MM.1S (cell line): ENCODE measurements around the gene FLAD1.

Experiments used
- DNase-seq: peaks from one replicate; pipeline ENCODE4 v3.0.0-alpha.2; 2015
- H2AFZ ChIP-seq: fragments of 300-600 bp; sonication (generic); 2 replicates; pipeline ENCODE4 v1.6.0; 2016; ENCODE audit warnings: antibody characterized with exemption, low read length
- H3F3A ChIP-seq: fragments of 300-600 bp; sonication (generic); 2 replicates; pipeline ENCODE4 v1.6.1; 2016; ENCODE audit warnings: mild to moderate bottlenecking, antibody characterized with exemption, low read length, moderate library complexity, mixed read lengths; ENCODE audit not compliant: insufficient read depth
- H3K27ac ChIP-seq: fragments of 300-600 bp; sonication (generic); 2 replicates; pipeline ENCODE4 v1.5.1; 2016; ENCODE audit warnings: mild to moderate bottlenecking, low read length
- H3K27me3 ChIP-seq: fragments of 300-600 bp; sonication (generic); replicated peaks from 2 replicates; pipeline ENCODE4 v1.6.0; 2016; ENCODE audit warnings: low read length; ENCODE audit not compliant: insufficient read depth
- H3K36me3 ChIP-seq: fragments of 300-600 bp; sonication (generic); replicated peaks from 2 replicates; pipeline ENCODE4 v1.6.1; 2016; ENCODE audit warnings: mild to moderate bottlenecking, low read length, mixed read lengths; ENCODE audit not compliant: insufficient read depth
- H3K4me1 ChIP-seq: fragments of 300-600 bp; sonication (generic); 2 replicates; pipeline ENCODE4 v1.6.1; 2016; ENCODE audit warnings: low read length, mixed read lengths
- H3K4me2 ChIP-seq: fragments of 300-600 bp; sonication (generic); 2 replicates; pipeline ENCODE4 v1.6.0; 2016; ENCODE audit warnings: low read depth, low read length
- H3K4me3 ChIP-seq: fragments of 300-600 bp; sonication (generic); 2 replicates; pipeline ENCODE4 v1.5.1; 2016; ENCODE audit warnings: low read length, mixed read lengths
- H3K79me2 ChIP-seq: fragments of 300-600 bp; sonication (generic); 2 replicates; pipeline ENCODE4 v1.6.1; 2016; ENCODE audit warnings: mixed run types, low read length, mixed read lengths
- H3K9ac ChIP-seq: fragments of 300-600 bp; sonication (generic); 2 replicates; pipeline ENCODE4 v1.6.1; 2016; ENCODE audit warnings: low read length, mixed read lengths
- H3K9me2 ChIP-seq: fragments of 300-600 bp; sonication (generic); replicated peaks from 2 replicates; pipeline ENCODE4 v1.6.1; 2016; ENCODE audit warnings: mild to moderate bottlenecking, low read length, mixed read lengths; ENCODE audit not compliant: insufficient read depth
- H3K9me3 ChIP-seq: fragments of 300-600 bp; sonication (generic); replicated peaks from 2 replicates; pipeline ENCODE4 v1.6.1; 2016; ENCODE audit warnings: mild to moderate bottlenecking, low read length, mixed read lengths; ENCODE audit not compliant: insufficient read depth
- H4K20me1 ChIP-seq: fragments of 300-600 bp; sonication (generic); 2 replicates; pipeline ENCODE4 v1.6.1; 2016; ENCODE audit warnings: mild to moderate bottlenecking, low read length, moderate library complexity, mixed read lengths; ENCODE audit not compliant: insufficient read depth
- CTCF ChIP-seq: fragments of 300-600 bp; sonication (generic); IDR thresholded peaks from 2 replicates; pipeline ENCODE4 v1.5.1; 2016; ENCODE audit warnings: antibody characterized with exemption, low read length, mixed read lengths
- EZH2 ChIP-seq: fragments of 300-600 bp; sonication (generic); optimal IDR thresholded peaks from 2 replicates; pipeline ENCODE3; 2017; ENCODE audit warnings: low read depth, mild to moderate bottlenecking, antibody characterized with exemption, low read length, mixed read lengths
- EZH2phosphoT487 ChIP-seq: fragments of 300-600 bp; sonication (generic); IDR thresholded peaks from 2 replicates; pipeline ENCODE4 v1.6.1; 2018; ENCODE audit warnings: antibody characterized with exemption, low read length

The FLAD1 gene

DNA sequence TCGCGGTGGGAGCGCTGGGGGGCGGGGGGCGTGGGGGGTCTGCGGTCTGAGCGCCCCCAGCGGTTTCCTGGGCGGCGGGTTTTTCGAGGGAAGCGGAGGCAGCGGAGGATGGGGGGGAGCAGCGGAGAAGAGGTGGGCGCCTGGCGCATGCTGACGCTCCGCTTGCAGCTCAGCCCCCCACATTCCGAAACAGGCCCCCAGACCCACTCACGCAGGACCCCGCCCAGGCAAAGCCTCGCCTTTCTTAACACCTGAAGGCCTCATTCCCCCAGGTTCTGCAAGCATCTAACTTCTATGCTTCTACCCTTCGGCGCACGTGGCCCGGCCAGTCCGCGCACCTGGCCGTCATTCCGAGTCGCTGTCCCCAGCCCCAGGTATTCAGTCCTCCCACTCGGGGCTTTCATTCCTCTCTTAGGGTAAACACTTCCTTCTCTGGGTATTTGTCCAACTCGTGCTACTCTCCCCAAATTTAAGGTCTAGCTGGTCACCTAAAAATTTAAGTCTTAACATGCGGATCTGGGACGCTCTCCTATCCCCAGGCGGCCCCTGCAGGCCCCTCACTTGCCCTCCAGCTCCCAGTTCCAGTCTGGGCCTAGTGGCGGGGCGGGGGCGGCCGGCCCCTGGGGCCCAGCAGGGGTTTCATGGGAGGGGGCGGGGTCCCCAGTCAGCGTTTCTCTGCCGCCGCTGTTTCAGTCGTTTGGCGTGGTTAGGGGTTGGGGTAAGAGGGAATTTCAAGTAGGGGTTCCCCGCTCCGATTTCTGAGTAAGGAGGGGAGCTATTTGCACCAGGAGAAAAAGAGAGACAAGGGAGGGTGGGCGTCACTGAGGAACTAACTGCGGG, 16.6 kb downstream of the FLAD1 start:
- TF ChIP-seq CTCF, result peak; percentile 10; the same call in 1 of the 2 replicates
- no peak for TF ChIP-seq EZH2phosphoT487
- Histone ChIP-seq H3K36me3 (no peaks in the 10 kb centered on the region), H2AFZ (peak overlapping the region; percentile 5), H3K79me2 (peaks cover 22% of the 10 kb centered on the region), H4K20me1 (no peaks in the 10 kb centered on the region), H3K4me3 (peak overlapping the region; percentile 77), H3K9me3 (no peaks in the 10 kb centered on the region), H3K27me3 (no peaks in the 10 kb centered on the region), H3K4me1 (peaks cover 11% of the 10 kb centered on the region), H3F3A (peaks cover 56% of the 10 kb centered on the region), H3K9me2 (no peaks in the 10 kb centered on the region), H3K9ac (peak overlapping the region; percentile 73), H3K27ac (peak overlapping the region; percentile 95), H3K4me2 (peak overlapping the region; percentile 97)
- peak; percentile 91 for DNase-seq

- H3K4me3 ChIP-seq, result peak overlapping the region; percentile 77
- TF ChIP-seq CTCF, result no peak
- H3K9me3 ChIP-seq, result no peaks in the 10 kb centered on the region
- H3K4me2 ChIP-seq, result peak overlapping the region; percentile 97
- H3K79me2 ChIP-seq, result peaks cover 28% of the 10 kb centered on the region
- peaks cover 58% of the 10 kb centered on the region for H3F3A ChIP-seq
- peaks cover 13% of the 10 kb centered on the region for H3K4me1 ChIP-seq
- H3K9ac ChIP-seq, result peak overlapping the region; percentile 93
- no peaks in the 10 kb centered on the region for H3K9me2 ChIP-seq
- H3K27ac ChIP-seq, result peak overlapping the region; percentile 95
- no peaks in the 10 kb centered on the region for H3K36me3 ChIP-seq
- H3K27me3 ChIP-seq, result no peaks in the 10 kb centered on the region
- H4K20me1 ChIP-seq, result no peaks in the 10 kb centered on the region
- DNase-seq, result peak; percentile 74
- no peak overlapping the region for H2AFZ ChIP-seq
Measured at GRCh38 chr1:155000411-155000725, 17.2 kb downstream of the FLAD1 start.

GRCh38 chr1:155000726-155001424, 17.7 kb downstream of the FLAD1 start:
- Histone ChIP-seq H4K20me1 (no peaks in the 10 kb centered on the region), H3K4me1 (peaks cover 18% of the 10 kb centered on the region), H3K4me2 (peak overlapping the region; percentile 90), H3K36me3 (no peaks in the 10 kb centered on the region), H3F3A (peaks cover 61% of the 10 kb centered on the region), H3K27me3 (no peaks in the 10 kb centered on the region), H2AFZ (peak overlapping the region; percentile 78), H3K4me3 (peak overlapping the region; percentile 77), H3K9ac (peak overlapping the region; percentile 93), H3K9me3 (no peaks in the 10 kb centered on the region), H3K9me2 (no peaks in the 10 kb centered on the region), H3K27ac (peak overlapping the region; percentile 95), H3K79me2 (peaks cover 33% of the 10 kb centered on the region)
- DNase-seq, result peak; percentile 95
- TF ChIP-seq CTCF (no peak), EZH2phosphoT487 (no peak), EZH2 (no peak)
